GM12873 (cell line): ENCODE data around the gene LRRC15.

Experiments
- CTCF ChIP-seq: IDR thresholded peaks from 2 replicates; pipeline ENCODE4 v1.5.1; 2012; ENCODE audit warnings: low read depth, mild to moderate bottlenecking, moderate library complexity, low read length, control low read depth; ENCODE audit not compliant: insufficient read depth; ENCODE audit errors: missing control alignments

LRRC15 gene

GRCh38 chr3:194399874-194400411 lies 30.4 kb upstream of the LRRC15 start:
- no peak for TF ChIP-seq CTCF

GRCh38 chr3:194399166-194399565 lies 29.6 kb upstream of the LRRC15 start, which contains the start of gene GP5:
GP5 (minus strand) TSS chr3:194399266; CDS start chr3:194398282, 984 bp downstream.
- no peak for TF ChIP-seq CTCF

GRCh38 chr3:194397757-194398312 lies 28.3 kb upstream of the LRRC15 start:
- TF ChIP-seq CTCF = no peak

GRCh38 chr3:194396859-194397756 lies 27.6 kb upstream of the LRRC15 start:
- TF ChIP-seq CTCF = no peak

- TF ChIP-seq CTCF = no peak
Observed at GRCh38 chr3:194396539-194396858, 27.0 kb upstream of the LRRC15 start.

GRCh38 chr3:194395778-194396538 lies 26.4 kb upstream of the LRRC15 start:
- TF ChIP-seq CTCF = no peak

- no peak for TF ChIP-seq CTCF
Observed at GRCh38 chr3:194395212-194395611, 25.7 kb upstream of the LRRC15 start.
